SU-DHL-6 (cell line): ENCODE results near the gene PSPH.

Source experiments
- EZH2phosphoT487 ChIP-seq: fragments of 200-600 bp; sonication (generic), shearing (Covaris generic); conservative IDR thresholded peaks from 2 replicates; pipeline ENCODE4 v1.6.1; 2018; ENCODE audit warnings: mild to moderate bottlenecking, antibody characterized with exemption, low read length, moderate library complexity, mixed read lengths
- TF ChIP-seq, protein P1 (sequence below): fragments of 200-600 bp; sonication (generic); IDR thresholded peaks from one replicate; pipeline ENCODE4 v1.5.1; 2017; ENCODE audit warnings: antibody characterized with exemption, mild to moderate bottlenecking, low read length, moderate library complexity; ENCODE audit not compliant: insufficient read depth, poor library complexity, severe bottlenecking

DNA sequence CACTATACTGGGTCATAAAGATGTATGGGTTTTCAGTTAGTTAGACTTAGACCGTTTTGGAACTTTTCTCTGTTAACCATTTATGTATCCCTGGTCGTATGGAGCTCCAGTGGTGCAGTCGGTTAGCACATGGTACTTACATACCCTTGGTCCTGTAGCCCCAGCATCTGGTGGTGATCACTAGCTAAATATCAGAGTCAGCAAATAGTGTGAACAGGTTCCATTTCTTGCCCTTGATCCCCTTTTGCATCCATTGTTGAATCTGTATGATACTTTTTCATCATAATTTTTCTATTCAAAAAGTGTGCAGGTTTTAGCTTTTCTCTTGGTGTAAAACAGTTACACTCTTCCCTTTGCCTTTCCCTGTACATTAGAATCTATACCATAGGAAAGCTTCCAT is 71.0 kb downstream of the PSPH start:
- TF ChIP-seq, protein P1, sequence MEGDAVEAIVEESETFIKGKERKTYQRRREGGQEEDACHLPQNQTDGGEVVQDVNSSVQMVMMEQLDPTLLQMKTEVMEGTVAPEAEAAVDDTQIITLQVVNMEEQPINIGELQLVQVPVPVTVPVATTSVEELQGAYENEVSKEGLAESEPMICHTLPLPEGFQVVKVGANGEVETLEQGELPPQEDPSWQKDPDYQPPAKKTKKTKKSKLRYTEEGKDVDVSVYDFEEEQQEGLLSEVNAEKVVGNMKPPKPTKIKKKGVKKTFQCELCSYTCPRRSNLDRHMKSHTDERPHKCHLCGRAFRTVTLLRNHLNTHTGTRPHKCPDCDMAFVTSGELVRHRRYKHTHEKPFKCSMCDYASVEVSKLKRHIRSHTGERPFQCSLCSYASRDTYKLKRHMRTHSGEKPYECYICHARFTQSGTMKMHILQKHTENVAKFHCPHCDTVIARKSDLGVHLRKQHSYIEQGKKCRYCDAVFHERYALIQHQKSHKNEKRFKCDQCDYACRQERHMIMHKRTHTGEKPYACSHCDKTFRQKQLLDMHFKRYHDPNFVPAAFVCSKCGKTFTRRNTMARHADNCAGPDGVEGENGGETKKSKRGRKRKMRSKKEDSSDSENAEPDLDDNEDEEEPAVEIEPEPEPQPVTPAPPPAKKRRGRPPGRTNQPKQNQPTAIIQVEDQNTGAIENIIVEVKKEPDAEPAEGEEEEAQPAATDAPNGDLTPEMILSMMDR, result no peak
- no peak for TF ChIP-seq EZH2phosphoT487
